NCI-H1436 treated with DMSO at 0.1 percent for 48 hours (cell line): ENCODE results near the gene SCLT1.
"Not testable (repeated sequence)": the region's sequence is repeated elsewhere in the genome, so short reads cannot be mapped to it uniquely, and the experiment has no call there.

Experiments
- DNase-seq: peaks from one replicate; lab custom pipeline; 2025; lab: John Stamatoyannopoulos, UW

SCLT1 gene

GRCh38 chr4:129069537-129069936 lies 23.8 kb downstream of the SCLT1 start:
- DNase-seq: not testable (repeated sequence)

DNA sequence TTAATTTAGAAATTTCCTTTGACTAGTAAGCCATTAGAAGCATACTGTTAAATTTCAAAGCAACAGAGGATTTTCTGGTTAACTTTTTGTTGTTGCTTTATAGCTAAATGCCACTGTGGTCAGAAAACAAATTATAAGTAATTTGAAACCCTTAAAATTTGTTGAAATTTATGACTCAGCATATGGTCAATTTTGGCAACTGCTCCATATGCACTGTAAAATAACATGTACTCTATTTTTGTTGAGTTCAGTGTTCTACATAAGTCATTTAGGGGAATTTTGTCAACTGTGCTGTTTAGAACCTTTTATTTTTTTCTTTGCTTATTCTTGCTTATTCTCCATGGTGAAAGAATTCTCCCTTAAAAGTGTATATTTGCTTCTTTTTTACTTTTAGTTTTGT lies 28.6 kb downstream of the SCLT1 start:
- DNase-seq: no peak

GRCh38 chr4:129063640-129064039 lies 29.7 kb downstream of the SCLT1 start:
- DNase-seq: no peak

DNA sequence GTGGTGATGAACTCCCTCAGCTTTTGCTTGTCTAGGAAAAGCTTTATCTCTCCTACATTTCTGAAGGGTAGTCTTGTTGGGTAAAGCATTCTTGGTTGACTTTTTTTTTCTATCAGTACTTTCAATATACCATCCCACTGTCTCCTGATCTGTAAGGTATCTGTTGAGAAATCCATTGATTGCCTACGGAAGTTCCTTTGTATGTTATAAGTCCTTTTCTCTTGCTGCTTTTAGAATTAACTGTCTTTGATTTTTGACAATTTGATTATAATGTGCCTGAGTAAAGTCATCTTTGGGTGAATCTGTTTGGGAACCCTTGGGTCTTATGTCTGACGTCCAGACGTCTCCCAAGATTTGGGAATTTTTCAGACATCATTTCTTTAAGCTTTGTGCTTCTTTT lies 30.8 kb downstream of the SCLT1 start:
- no peak for DNase-seq

- DNase-seq: no peak
Measured at GRCh38 chr4:129059028-129059427, 34.3 kb downstream of the SCLT1 start.

GRCh38 chr4:129046055-129046959 lies 47.0 kb downstream of the SCLT1 start:
- DNase-seq: no peak

DNA sequence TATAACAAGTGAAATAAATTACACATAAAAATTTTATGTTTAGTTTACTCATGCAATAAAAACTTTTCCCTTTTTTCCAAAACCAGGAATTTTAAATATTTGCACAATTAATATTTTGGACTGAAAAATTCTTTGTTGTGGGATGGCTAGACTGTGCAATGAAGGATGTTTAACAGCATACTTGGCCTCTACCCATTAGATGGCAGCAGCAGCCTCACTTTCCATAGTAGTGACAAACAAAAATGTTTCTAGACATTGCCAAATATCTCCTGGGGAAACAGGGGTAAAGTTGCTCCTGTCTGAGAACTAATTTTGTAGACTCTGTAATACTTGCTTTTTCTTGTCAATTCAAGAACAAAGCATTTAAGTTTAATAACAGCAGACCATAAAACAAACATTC lies 49.8 kb downstream of the SCLT1 start:
- DNase-seq: no peak

GRCh38 chr4:129040471-129040870 lies 52.9 kb downstream of the SCLT1 start:
- no peak for DNase-seq

DNA sequence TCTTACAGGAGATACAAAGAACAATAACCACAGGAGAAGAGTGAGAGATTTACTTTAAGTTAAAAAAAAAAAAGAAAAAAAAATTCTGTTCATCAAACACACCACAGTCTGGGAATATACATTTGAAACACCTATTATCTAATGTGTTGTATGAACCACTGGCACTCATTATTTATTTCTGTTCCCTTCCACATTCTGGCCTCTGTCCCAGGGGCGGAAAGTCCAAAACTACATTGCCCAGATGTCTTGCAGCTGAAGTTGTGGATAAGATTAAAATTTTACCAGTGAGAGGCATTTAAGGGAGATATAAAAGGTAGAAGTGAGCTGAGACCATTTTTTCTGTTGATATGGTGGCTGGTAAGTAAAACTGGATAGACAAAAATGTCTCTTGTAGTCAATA lies 56.2 kb downstream of the SCLT1 start:
- DNase-seq: no peak

DNA sequence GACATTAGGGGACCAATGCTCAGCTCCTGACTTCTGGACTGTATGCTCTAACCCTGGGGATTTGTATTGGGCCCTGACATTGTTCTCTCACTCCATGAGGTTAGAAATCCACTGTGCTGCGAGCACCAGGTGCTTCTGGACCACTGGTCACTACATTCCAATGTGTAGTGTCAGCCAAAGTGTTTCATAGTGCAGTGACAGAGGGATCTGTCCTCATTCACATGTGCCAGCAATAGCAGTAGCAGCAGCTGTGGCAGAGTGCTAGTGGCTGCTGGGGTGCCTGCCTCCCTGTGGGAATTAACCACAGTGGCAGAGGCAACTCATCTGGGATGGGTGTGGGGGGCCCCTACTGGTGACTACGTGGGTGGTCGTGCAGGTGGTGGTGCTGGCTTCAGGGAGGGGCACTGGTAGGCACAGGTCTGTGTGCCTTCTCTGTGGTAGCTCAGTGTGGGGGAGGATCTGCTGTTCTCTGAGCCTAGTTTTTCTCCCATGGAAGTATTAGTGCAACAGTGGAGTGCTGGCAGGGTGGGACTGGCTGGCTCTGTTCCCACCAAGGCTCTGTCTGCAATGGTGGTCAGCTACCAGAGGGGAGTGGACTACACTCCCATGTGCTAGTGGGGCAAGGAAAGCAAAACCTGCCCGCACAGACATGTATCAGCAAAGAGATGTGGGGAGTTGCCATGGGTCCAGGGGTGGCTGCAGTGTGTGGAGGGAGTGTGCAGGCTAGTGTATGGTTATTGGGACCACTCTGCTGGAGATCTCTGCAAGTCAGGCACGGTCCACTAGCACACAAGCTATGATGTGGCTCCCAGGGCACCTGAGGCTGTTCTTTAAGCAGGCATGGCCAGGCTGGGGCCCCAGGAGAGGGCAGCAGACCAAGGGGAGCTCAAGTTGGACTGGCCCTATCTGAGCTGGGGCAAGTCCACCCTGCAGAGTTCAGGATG lies 78.5 kb downstream of the SCLT1 start:
- no peak for DNase-seq

DNA sequence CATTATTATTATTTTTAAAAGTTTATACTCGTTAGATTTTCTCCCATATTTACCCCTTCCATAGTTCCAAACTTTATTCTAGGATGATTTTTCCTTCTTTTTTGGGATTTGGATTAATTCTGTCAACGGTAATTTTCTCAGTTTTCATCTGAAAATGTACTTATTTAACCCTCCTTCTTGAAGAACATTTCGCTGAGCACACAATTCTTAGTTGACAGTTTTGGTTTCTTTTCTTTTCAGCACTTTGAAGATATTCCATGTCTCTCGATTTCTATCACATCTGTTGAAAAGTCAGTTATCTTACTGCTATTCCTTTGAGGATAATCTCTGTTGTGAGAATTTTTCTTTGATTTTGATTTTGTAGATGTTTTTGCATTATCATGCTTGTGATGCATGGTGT lies 85.2 kb downstream of the SCLT1 start:
- no peak for DNase-seq

GRCh38 chr4:128986908-128987307 lies 106.4 kb downstream of the SCLT1 start:
- DNase-seq: no peak

DNA sequence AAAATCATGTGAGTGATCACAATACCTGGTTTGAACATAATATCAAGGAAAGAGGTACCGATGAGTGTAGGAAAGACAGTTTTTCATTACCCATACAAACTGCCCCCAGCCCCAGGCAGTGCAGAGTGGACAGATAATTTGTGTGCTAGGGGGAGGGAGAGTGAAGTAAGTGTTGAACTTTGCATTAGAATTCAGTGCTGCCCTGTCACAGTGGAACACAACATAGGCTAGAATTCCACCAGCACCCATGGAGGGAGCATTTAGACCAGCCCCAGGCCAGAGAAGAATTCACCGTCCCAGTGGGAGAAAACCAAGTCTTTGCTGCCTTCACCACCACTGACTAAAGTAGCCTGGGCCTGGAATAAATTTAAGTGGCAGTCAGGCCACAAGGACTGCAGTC lies 107.3 kb downstream of the SCLT1 start:
- no peak for DNase-seq

DNA sequence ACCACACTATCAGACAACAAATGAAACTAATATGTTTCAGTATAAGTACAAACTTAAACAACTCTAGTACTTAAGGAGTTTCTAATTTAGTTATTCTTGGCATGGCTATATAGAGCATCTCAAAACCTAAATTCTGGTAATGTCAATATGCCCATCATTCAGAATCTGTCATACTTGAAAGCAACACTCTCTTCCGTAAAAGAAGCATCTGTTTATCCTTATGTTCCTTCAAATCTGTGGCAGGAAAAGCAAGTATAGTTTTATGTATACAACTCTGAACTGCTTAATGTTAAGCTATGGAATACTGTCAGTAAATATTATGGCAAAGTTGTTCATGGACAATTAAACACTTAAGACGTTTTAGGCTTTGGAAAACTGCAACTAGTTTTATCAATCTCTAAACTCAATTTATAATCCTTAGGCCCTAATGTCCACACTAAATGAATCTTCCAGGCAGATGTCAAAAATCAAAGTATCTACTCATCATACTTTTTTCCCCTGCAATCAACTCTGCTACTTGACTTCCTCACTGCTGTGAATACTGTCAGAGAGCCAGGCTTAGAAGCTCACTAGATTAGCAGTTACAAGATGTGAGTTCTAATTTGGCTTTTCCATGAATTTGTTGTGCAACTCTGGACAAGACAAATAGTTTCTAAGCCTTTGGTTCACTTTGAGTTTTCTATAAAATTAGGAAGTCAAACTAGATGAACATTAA lies 109.4 kb downstream of the SCLT1 start:
- DNase-seq: no peak

DNA sequence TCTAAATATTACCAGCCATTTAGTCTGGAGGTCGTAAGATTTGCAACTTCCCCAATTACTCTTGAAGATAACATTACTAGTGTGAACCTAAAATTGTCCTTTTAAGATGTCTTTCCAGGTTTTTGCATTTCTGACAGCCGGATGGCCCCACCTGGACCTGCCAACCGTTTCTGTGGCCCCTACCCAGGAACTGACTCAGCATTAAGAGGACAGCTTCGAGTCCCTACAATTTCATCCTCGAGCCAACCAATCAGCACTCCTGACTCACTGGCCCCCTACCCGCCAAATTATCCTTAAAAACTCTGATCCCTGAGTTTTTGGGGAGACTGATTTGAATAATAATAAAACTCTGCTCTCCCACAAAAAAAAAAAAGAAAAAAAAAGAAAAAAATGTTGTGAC lies 112.0 kb downstream of the SCLT1 start:
- no peak for DNase-seq

DNA sequence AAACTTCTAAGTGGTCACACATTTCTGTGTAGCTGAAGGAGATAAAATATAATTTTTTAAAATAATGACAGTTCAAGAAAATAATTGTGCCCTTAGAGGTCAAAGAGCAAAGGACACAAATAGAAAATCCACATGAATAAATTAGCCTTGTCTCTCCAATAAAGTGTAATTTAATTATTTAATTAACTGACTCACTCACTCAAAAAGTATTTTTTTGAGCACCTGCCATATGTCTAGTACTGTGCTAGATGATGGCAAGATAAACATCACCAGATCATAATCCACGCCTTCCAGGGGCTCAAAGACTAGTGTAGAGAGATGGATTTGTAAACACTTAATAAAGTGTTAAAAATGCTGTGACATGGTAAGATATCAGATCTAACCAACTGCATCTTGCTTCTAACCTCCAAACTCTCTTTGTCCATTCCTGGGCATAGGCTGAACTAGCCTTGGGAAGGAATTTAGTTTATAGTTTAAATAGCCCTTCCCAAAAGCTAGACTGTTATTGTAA lies 112.5 kb downstream of the SCLT1 start:
- DNase-seq: no peak

DNA sequence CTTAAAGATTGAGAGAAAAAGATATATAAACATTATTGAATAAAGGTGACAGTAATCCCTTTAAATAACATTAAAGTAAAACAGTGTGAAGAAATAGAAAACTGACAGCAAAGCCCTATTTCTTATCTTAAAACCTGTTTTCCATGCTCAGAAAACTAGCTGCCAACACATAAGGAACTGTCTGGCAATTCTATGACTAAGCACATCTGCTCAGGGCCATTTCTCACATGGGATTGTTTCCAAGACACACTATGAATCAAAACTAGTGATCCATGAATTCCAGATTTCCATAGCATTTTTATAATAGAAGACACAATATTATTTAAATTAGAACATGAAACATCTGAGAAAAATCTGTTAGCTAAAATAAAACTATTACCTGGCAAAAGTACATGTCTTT lies 113.4 kb downstream of the SCLT1 start:
- no peak for DNase-seq

GRCh38 chr4:128978985-128979384 lies 114.4 kb downstream of the SCLT1 start:
- DNase-seq: no peak

DNA sequence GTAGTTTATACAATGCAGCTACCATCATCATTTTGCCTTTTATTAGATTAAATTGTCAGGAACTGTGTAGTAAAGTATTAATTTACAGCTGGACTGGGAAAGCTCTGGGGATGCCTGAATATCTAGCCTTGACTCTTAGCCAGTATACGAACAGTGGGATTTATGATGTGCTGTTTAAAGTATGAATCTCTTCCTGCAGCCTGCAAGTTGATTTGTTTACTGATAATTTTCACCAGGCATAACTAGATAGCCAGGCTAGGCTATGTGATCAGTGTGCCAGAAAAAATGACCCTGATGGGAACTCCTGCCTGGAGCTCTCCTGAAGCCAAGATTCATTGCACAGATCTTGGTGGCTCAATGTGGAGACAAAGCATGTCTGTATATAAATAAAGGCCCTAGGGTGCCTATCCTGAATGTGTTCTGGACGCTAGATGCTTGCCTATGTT lies 119.2 kb downstream of the SCLT1 start:
- no peak for DNase-seq

- DNase-seq: no peak
Measured at GRCh38 chr4:128973384-128973783, 120.0 kb downstream of the SCLT1 start.

DNA sequence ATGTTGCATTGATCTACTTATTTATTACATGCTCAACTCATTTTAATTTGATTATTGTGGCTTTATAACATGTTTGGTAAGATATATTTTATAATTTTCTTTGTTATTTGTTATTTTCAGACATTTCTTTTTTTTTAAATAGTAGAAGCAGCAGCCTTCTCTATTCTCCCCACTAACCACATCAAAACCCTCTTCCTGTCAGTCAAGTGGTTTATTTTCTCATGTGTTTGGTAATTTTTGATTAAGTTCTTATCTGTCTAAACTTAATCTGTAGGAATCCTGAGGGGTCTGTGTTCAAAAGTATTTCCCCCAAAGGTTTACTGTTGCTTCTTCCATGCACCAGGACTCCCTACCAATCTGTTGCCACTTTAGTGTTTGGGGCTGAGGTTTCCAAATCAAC lies 131.9 kb downstream of the SCLT1 start:
- DNase-seq: no peak

DNA sequence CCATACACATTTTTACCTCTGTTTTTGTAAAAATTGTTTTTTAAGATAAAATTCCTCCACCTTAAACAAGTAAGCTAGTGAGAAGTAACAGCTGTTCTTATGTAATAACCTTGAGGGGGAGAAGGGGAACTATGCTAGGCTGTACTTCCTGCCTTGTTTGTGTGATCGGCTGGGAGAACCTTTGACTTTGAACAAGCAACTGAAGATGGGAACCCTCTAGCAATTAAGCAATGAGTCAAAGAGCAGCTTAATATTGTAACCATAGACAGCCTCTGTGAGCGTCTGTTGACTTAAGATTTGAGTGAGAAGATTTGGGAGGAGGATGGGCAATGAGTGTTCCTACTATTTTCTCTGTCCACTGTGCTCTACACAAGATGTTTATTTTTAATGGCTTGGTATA lies 135.1 kb downstream of the SCLT1 start:
- DNase-seq: no peak
